SIG-M5 treated with dmso at 0.1 percent for 504 hours (cell line): ENCODE results near the gene TBC1D5.
"Not testable (repeated sequence)": the region's sequence is repeated elsewhere in the genome, so short reads cannot be mapped to it uniquely, and the experiment has no call there.

Experiments used
- DNase-seq: peaks from one replicate; lab custom pipeline; 2025; ENCODE audit not compliant: unreplicated experiment; lab: John Stamatoyannopoulos, UW

TBC1D5 gene

GRCh38 chr3:17648630-17649355 lies 93.6 kb downstream of the TBC1D5 start:
- DNase-seq, result not testable (repeated sequence)

- DNase-seq, result peak; percentile 86
These were observed 97.2 kb downstream of the TBC1D5 start for GRCh38 chr3:17645074-17645698.

- no peak for DNase-seq
These were observed 98.7 kb downstream of the TBC1D5 start for GRCh38 chr3:17643691-17644090.

GRCh38 chr3:17642474-17642873 lies 100.0 kb downstream of the TBC1D5 start:
- DNase-seq, result no peak

GRCh38 chr3:17640466-17640865 lies 102.0 kb downstream of the TBC1D5 start:
- no peak for DNase-seq

GRCh38 chr3:17639765-17640164 lies 102.7 kb downstream of the TBC1D5 start:
- DNase-seq, result peak; percentile 14

- DNase-seq, result no peak
These were observed 103.2 kb downstream of the TBC1D5 start for GRCh38 chr3:17639257-17639656.

- DNase-seq, result peak; percentile 88
These were observed 104.1 kb downstream of the TBC1D5 start for GRCh38 chr3:17638356-17638755.

GRCh38 chr3:17635675-17636074 lies 106.8 kb downstream of the TBC1D5 start:
- DNase-seq, result not testable (repeated sequence)

- DNase-seq, result no peak
These were observed 107.5 kb downstream of the TBC1D5 start for GRCh38 chr3:17634964-17635363.

- DNase-seq, result no peak
These were observed 108.2 kb downstream of the TBC1D5 start for GRCh38 chr3:17634201-17634600.

GRCh38 chr3:17632401-17633100 lies 109.9 kb downstream of the TBC1D5 start:
- DNase-seq, result peak; percentile 77

- DNase-seq, result no peak
These were observed 110.8 kb downstream of the TBC1D5 start for GRCh38 chr3:17631609-17632008.

- no peak for DNase-seq
These were observed 113.0 kb downstream of the TBC1D5 start for GRCh38 chr3:17629400-17629799.

- peak; percentile 51 for DNase-seq
These were observed 116.0 kb downstream of the TBC1D5 start for GRCh38 chr3:17626395-17626794.

GRCh38 chr3:17625133-17625532 lies 117.3 kb downstream of the TBC1D5 start:
- DNase-seq, result no peak

GRCh38 chr3:17623464-17623863 lies 119.0 kb downstream of the TBC1D5 start:
- DNase-seq, result no peak

GRCh38 chr3:17619968-17620367 lies 122.5 kb downstream of the TBC1D5 start:
- DNase-seq, result no peak

GRCh38 chr3:17613017-17613416 lies 129.4 kb downstream of the TBC1D5 start:
- not testable (repeated sequence) for DNase-seq

- no peak for DNase-seq
These were observed 134.5 kb downstream of the TBC1D5 start for GRCh38 chr3:17607905-17608304.

GRCh38 chr3:17605934-17606333 lies 136.5 kb downstream of the TBC1D5 start:
- no peak for DNase-seq

GRCh38 chr3:17605032-17605431 lies 137.4 kb downstream of the TBC1D5 start:
- DNase-seq, result peak; percentile 31
